ENCODE results near the gene NSG1. TPM values are rescaled to one million over a fixed set of nuclear protein-coding genes. Genes with fewer than 3 reads are reported as not detected.

Gene NSG1
- polyA plus RNA-seq, 4 donors = 0.27 to 12.2 (median 8.2) TPM; not detected in 1

DNA sequence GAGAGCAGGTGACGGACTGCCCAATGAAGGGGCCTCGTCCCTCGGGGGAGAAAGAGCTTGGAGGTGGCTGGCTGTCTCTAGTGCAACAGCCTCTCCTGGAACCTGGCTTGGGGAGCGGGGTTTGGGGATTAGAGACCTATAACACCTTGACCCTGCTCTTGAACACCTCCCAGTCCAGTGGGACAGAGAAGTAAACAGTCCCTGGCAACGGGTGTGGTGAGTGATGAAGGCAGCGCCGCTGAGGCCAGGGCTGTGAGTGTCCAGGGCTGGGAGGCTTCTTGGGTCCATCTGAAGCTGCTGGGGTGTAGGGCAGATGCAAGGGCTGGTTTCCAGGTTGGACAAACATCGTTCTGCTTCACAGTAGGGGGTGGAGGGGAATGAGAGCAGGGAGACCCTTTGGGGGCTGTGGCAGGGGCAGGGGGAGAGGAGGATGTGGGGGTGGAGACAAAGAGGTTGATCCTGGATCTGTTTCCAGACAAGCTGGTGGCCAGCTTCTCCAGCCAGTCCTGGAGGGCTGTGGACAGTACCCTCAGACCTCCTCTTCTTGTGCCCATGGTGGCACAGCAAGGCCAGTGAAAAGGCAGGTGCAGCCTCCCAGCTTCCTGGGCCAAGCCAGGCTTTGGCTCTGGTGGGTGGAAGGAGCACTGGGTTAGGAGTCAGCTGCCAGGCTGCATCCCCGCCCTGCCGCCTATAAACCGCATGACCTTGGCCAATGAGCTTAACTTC lies 3.8 kb downstream of the NSG1 start:
- Histone ChIP-seq H3K27me3 (ENCODE audit: control insufficient read depth in 3 of 3, insufficient read depth in 3 of 3, low read length in 3 of 3) (peaks cover 9 to 38% (median 18%) of the 10 kb centered on the region in 3 donors), H3K4me1 (ENCODE audit: control insufficient read depth in 3 of 3, insufficient read depth in 2 of 3, low read depth in 1 of 3, low read length in 2 of 3) (no peaks in the 10 kb centered on the region), H3K27ac (ENCODE audit: low read depth in 1 of 3, low read length in 2 of 3) (no peak overlapping the region), H3K9me3 (ENCODE audit: control insufficient read depth in 2 of 2, insufficient read depth in 1 of 2, low read depth in 1 of 2, low read length in 1 of 2) (no peaks in the 10 kb centered on the region), H3K4me3 (ENCODE audit: low read depth in 1 of 3, low read length in 3 of 3) (no peak overlapping the region), H3K36me3 (ENCODE audit: control insufficient read depth in 3 of 3, insufficient read depth in 2 of 3, low read depth in 1 of 3, low read length in 3 of 3) (peaks cover 0 to 7% (median 0%) of the 10 kb centered on the region in 3 donors)
- FAIRE-seq (no peak), DNase-seq (no peak)
- 61 to 69% (median 67%) methylated on average over 11 of the region's 11 CpGs for WGBS, 3 donors

DNA sequence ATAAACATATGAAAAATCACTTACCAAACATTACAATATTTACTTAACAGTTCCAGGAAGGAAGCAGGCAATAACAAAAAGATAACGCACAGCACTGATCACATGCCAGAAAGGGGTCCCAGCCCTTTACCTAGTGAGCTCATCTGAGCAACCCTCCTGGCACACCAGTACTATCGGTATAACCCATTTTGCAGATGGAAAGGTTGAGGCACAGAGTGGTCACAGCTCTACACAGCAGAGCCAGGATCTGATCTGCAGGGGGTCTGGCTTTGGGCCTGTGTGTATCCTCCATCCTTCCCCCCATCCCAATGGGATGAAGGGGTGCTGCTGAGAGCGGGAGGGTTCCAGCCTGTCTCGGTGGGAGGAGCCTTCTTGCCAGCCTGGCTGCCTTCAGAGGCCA lies 5.0 kb downstream of the NSG1 start:
- Histone ChIP-seq H3K27me3 (ENCODE audit: control insufficient read depth in 3 of 3, insufficient read depth in 3 of 3, low read length in 3 of 3) (peaks cover 5 to 35% (median 13%) of the 10 kb centered on the region in 3 donors), H3K9me3 (ENCODE audit: control insufficient read depth in 2 of 2, insufficient read depth in 1 of 2, low read depth in 1 of 2, low read length in 1 of 2) (no peaks in the 10 kb centered on the region), H3K27ac (ENCODE audit: low read depth in 1 of 3, low read length in 2 of 3) (no peak overlapping the region), H3K4me1 (ENCODE audit: control insufficient read depth in 3 of 3, insufficient read depth in 2 of 3, low read depth in 1 of 3, low read length in 2 of 3) (no peaks in the 10 kb centered on the region), H3K36me3 (ENCODE audit: control insufficient read depth in 3 of 3, insufficient read depth in 2 of 3, low read depth in 1 of 3, low read length in 3 of 3) (peaks cover 0 to 7% (median 0%) of the 10 kb centered on the region in 3 donors), H3K4me3 (ENCODE audit: low read depth in 1 of 3, low read length in 3 of 3) (no peak overlapping the region)
- no peak for FAIRE-seq
- 53 to 70% (median 57%) methylated on average over 4 of the region's 4 CpGs for whole genome bisulfite sequencing, 3 donors
- no peak for DNase-seq

DNA sequence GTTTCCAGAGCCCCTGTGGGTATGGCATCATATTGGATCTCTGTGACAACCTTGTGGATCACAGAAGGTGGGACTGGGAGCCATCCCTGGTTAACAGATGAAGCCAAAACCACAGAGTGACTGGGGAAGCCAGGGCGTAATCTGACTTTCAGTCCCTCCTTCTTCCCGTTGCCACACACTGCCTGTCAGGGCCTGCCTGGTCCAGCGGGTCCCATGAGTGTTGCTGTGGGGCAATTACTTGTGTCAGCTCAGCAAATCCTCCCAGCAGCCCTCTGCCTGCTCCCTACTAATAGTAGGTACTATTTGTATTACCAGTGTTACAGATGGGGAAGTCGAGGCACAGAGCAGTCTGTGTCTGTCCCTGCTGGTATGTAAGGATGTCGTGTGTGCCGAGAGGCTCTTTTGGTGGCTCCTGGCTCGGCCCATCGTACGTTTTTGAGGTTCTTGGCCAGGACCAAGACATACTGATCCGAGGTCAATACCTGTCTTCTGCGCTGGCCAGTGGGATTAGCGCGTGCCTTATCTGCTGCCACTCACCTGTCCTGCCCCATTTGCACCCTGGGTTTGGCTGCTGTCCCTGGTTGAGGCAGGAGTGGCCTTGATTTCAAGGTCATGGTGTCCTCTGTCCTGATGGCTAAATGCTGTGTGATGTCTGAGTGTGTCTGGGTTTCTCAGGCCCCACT lies 5.7 kb downstream of the NSG1 start:
- Histone ChIP-seq H3K27ac (ENCODE audit: low read depth in 1 of 3, low read length in 2 of 3) (no peak overlapping the region), H3K27me3 (ENCODE audit: control insufficient read depth in 3 of 3, insufficient read depth in 3 of 3, low read length in 3 of 3) (peaks cover 5 to 33% (median 8%) of the 10 kb centered on the region in 3 donors)
- 71 to 87% (median 84%) methylated on average over 13 of the region's 13 CpGs for WGBS, 3 donors

DNA sequence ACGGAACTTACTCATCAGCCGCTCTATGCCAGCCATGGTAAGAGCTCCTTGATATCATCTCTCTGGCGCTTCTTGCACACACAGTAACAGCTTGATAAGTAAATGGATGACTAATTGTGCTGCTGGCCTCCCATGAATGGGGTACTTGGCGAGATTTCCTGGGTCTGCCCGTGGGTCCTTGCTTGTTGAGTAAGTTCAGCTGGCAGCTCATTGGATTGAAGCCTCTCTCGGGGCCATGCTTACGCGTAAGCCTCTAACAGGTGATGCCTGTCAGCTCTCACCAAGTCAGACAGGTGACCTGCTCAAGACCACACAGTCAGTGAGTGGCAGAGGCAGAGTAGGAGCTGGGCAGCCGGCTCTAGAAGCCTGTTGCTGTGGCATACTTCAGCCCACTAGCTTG lies 7.7 kb downstream of the NSG1 start:
- H3K9me3 ChIP-seq (ENCODE audit: control insufficient read depth in 2 of 2, insufficient read depth in 1 of 2, low read depth in 1 of 2, low read length in 1 of 2) = no peaks in the 10 kb centered on the region
- DNase-seq (no peak), FAIRE-seq (no peak)
- peaks cover 0 to 21% (median 2%) of the 10 kb centered on the region in 3 donors for H3K27me3 ChIP-seq (ENCODE audit: control insufficient read depth in 3 of 3, insufficient read depth in 3 of 3, low read length in 3 of 3)
- no peaks in the 10 kb centered on the region for H3K4me1 ChIP-seq (ENCODE audit: control insufficient read depth in 3 of 3, insufficient read depth in 2 of 3, low read depth in 1 of 3, low read length in 2 of 3)
- H3K36me3 ChIP-seq (ENCODE audit: control insufficient read depth in 3 of 3, insufficient read depth in 2 of 3, low read depth in 1 of 3, low read length in 3 of 3) = peaks cover 0 to 7% (median 0%) of the 10 kb centered on the region in 3 donors
- H3K4me3 ChIP-seq (ENCODE audit: low read depth in 1 of 3, low read length in 3 of 3) = no peak overlapping the region
- WGBS, 3 donors = 66 to 71% (median 69%) methylated on average over 9 of the region's 9 CpGs
- no peak overlapping the region for H3K27ac ChIP-seq (ENCODE audit: low read depth in 1 of 3, low read length in 2 of 3)

More for the DNA sequence above, 5.7 kb downstream of the NSG1 start:
- FAIRE-seq = no peak
- Histone ChIP-seq H3K4me3 (ENCODE audit: low read depth in 1 of 3, low read length in 3 of 3) (no peak overlapping the region), H3K9me3 (ENCODE audit: control insufficient read depth in 2 of 2, insufficient read depth in 1 of 2, low read depth in 1 of 2, low read length in 1 of 2) (no peaks in the 10 kb centered on the region), H3K4me1 (ENCODE audit: control insufficient read depth in 3 of 3, insufficient read depth in 2 of 3, low read depth in 1 of 3, low read length in 2 of 3) (no peaks in the 10 kb centered on the region), H3K36me3 (ENCODE audit: control insufficient read depth in 3 of 3, insufficient read depth in 2 of 3, low read depth in 1 of 3, low read length in 3 of 3) (peaks cover 0 to 7% (median 0%) of the 10 kb centered on the region in 3 donors)
- DNase-seq = no peak

DNA sequence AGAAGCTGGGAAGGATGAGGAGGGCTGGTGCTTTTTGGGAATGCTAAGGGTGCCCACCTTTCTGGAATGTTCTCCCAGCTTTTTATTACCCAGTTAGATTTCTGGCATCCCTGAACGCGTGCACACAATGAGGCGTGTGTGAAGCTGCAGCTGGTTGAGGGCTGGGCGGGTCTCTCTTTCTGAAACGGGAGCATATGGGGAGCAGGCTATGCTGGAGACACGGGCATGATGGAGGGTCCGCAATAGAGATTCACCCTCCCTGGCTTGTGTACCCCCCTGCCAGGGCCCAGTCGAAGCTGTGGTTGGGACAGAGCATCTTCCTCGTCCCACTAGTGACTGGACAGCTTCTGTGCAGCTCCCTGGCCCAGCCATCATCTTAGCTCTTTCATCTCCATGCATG lies 8.5 kb downstream of the NSG1 start:
- DNase-seq (no peak), FAIRE-seq (no peak)
- H3K27me3 ChIP-seq (ENCODE audit: control insufficient read depth in 3 of 3, insufficient read depth in 3 of 3, low read length in 3 of 3) = peaks cover 0 to 21% (median 2%) of the 10 kb centered on the region in 3 donors
- no peaks in the 10 kb centered on the region for H3K9me3 ChIP-seq (ENCODE audit: control insufficient read depth in 2 of 2, insufficient read depth in 1 of 2, low read depth in 1 of 2, low read length in 1 of 2)
- 46 to 59% (median 50%) methylated on average over 9 of the region's 9 CpGs for WGBS, 3 donors
- H3K27ac ChIP-seq (ENCODE audit: low read depth in 1 of 3, low read length in 2 of 3) = no peak overlapping the region
- no peaks in the 10 kb centered on the region for H3K4me1 ChIP-seq (ENCODE audit: control insufficient read depth in 3 of 3, insufficient read depth in 2 of 3, low read depth in 1 of 3, low read length in 2 of 3)
- H3K4me3 ChIP-seq (ENCODE audit: low read depth in 1 of 3, low read length in 3 of 3) = no peak overlapping the region
- peaks cover 0 to 7% (median 0%) of the 10 kb centered on the region in 3 donors for H3K36me3 ChIP-seq (ENCODE audit: control insufficient read depth in 3 of 3, insufficient read depth in 2 of 3, low read depth in 1 of 3, low read length in 3 of 3)

DNA sequence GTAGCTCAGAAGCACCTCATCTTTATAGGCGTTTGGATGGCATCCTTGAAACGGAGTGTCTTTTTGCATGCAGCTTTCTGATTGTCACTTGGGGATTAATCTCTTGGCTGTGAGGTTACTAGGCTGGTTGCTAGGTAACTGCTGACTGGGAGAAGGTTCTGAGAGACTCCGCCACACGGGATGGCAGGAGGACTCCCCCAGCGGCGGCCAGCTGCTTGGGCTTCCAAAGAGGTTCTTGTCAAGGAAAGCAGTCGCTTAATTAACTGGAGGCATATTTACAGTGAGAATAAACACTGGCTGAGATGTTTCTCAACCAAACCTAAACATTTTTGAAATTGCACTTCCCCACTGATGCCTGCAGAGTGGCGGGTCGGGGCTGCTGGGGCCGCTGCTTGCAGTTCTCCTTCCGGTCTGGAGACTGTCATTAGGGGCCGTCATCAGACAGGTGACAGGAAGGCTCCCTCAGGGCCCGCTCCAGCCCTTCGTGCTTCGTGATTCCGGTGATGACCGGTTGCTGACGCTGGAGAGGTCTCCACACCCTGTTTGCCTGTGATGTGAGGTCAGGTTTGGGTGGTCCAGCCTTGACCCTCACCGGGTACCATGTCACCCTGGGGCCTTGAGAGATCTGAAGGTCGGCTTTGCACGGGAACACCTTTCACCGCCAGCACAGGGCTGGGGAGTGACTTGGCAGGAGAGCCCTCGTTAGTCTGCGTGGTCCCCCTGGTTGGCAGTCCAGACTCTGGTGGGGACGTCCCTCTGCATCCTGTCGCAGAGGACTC lies 9.1 kb downstream of the NSG1 start:
- Histone ChIP-seq H3K4me3 (ENCODE audit: low read depth in 1 of 3, low read length in 3 of 3) (no peak overlapping the region), H3K4me1 (ENCODE audit: control insufficient read depth in 3 of 3, insufficient read depth in 2 of 3, low read depth in 1 of 3, low read length in 2 of 3) (no peaks in the 10 kb centered on the region), H3K36me3 (ENCODE audit: control insufficient read depth in 3 of 3, insufficient read depth in 2 of 3, low read depth in 1 of 3, low read length in 3 of 3) (peaks cover 0 to 7% (median 0%) of the 10 kb centered on the region in 3 donors), H3K27ac (ENCODE audit: low read depth in 1 of 3, low read length in 2 of 3) (peak overlapping the region in 1 of 3 donors; percentile 69), H3K9me3 (ENCODE audit: control insufficient read depth in 2 of 2, insufficient read depth in 1 of 2, low read depth in 1 of 2, low read length in 1 of 2) (no peaks in the 10 kb centered on the region), H3K27me3 (ENCODE audit: control insufficient read depth in 3 of 3, insufficient read depth in 3 of 3, low read length in 3 of 3) (peaks cover 0 to 19% (median 2%) of the 10 kb centered on the region in 3 donors)
- DNase-seq = peak in 1 of 2 donors; percentile 46
- no peak for FAIRE-seq
- 26 to 49% (median 46%) methylated on average over 26 of the region's 26 CpGs for WGBS, 3 donors

DNA sequence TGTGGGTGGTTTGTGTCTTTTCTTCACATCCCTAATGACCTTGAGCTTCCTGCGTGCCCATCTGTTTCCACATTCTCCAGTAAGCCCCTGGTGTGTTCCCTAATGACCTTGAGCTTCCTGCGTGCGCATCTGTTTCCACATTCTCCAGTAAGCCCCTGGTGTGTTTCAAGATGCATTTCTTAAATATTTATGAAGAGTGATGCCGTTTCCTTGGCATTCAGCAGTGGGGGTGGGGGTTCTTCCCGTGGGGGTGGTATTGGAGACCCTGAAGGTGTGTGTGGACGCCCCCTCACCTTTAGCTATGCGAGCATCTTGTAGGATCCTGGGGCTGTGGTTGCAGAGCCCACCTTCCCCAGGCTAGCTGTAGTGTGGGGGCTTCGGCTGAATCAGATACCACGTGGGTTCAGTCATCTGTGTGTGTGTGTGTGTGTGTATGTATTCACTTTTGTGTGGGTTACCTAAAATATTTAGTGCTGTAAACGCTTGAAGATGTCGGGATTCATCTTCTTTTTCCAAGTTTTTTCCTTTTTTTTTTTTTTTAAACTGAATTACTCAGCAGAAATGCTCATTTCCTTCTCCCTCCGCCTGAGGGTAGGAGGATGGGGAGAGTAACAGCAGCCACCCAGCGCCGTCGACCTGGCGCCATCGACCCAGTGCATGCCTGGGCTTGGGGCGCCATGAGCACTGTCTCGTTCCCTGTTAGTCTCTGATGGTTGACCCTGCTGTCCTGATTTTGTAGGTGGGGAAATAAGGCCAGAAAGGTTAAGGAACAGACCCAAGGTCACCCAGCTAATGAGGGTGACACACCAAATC lies 9.9 kb downstream of the NSG1 start:
- no peak for FAIRE-seq
- H3K27ac ChIP-seq (ENCODE audit: low read depth in 1 of 3, low read length in 2 of 3) = peak overlapping the region in 1 of 3 donors; percentile 69
- no peaks in the 10 kb centered on the region for H3K9me3 ChIP-seq (ENCODE audit: control insufficient read depth in 2 of 2, insufficient read depth in 1 of 2, low read depth in 1 of 2, low read length in 1 of 2)

More for the DNA sequence above, 9.9 kb downstream of the NSG1 start:
- H3K4me3 ChIP-seq (ENCODE audit: low read depth in 1 of 3, low read length in 3 of 3) = no peak overlapping the region
- H3K36me3 ChIP-seq (ENCODE audit: control insufficient read depth in 3 of 3, insufficient read depth in 2 of 3, low read depth in 1 of 3, low read length in 3 of 3) = peaks cover 0 to 5% (median 0%) of the 10 kb centered on the region in 3 donors
- peak in 1 of 2 donors; percentile 25 for DNase-seq
- 59 to 70% (median 67%) methylated on average over 18 to 19 of the region's 19 CpGs for WGBS, 3 donors
- H3K4me1 ChIP-seq (ENCODE audit: control insufficient read depth in 3 of 3, insufficient read depth in 2 of 3, low read depth in 1 of 3, low read length in 2 of 3) = no peaks in the 10 kb centered on the region
- H3K27me3 ChIP-seq (ENCODE audit: control insufficient read depth in 3 of 3, insufficient read depth in 3 of 3, low read length in 3 of 3) = peaks cover 0 to 19% (median 2%) of the 10 kb centered on the region in 3 donors
